Measurements from ENCODE around the gene SLC8A3.

Gene SLC8A3

GRCh38 chr14:70057519-70058136 is 131.1 kb downstream of the SLC8A3 start:
- no peak for TF ChIP-seq CTCF (IDR thresholded peaks at IDR 0.05; ENCODE audit: poor library complexity, severe bottlenecking)
- Histone ChIP-seq H3K9me3 (ENCODE audit: severe bottlenecking) (no peaks in the 10 kb centered on the region), H3K27me3 (ENCODE audit: insufficient read depth, poor library complexity, severe bottlenecking) (peaks cover under 1% of the 10 kb centered on the region), H3K4me3 (ENCODE audit: severe bottlenecking) (no peak overlapping the region), H3K27ac (ENCODE audit: poor library complexity, severe bottlenecking) (no peak overlapping the region), H3K36me3 (ENCODE audit: low read depth) (no peaks in the 10 kb centered on the region), H3K4me1 (ENCODE audit: insufficient read depth, poor library complexity, severe bottlenecking) (peaks cover 8% of the 10 kb centered on the region)
- DNase-seq (ENCODE audit: low spot score) (no peak), ATAC-seq (ENCODE audit: low read depth) (no peak)

- no peak overlapping the region for H3K4me3 ChIP-seq (ENCODE audit: severe bottlenecking)
- H3K36me3 ChIP-seq (ENCODE audit: low read depth) = no peaks in the 10 kb centered on the region
- no peak overlapping the region for H3K27ac ChIP-seq (ENCODE audit: poor library complexity, severe bottlenecking)
- no peaks in the 10 kb centered on the region for H3K4me1 ChIP-seq (ENCODE audit: insufficient read depth, poor library complexity, severe bottlenecking)
- H3K9me3 ChIP-seq (ENCODE audit: severe bottlenecking) = no peaks in the 10 kb centered on the region
- DNase-seq (ENCODE audit: low spot score) (no peak), ATAC-seq (ENCODE audit: low read depth) (no peak)
- no peak for TF ChIP-seq CTCF (IDR thresholded peaks at IDR 0.05; ENCODE audit: poor library complexity, severe bottlenecking)
- H3K27me3 ChIP-seq (ENCODE audit: insufficient read depth, poor library complexity, severe bottlenecking) = peaks cover 6% of the 10 kb centered on the region
These were observed 135.8 kb downstream of the SLC8A3 start for GRCh38 chr14:70052990-70053389.

- TF ChIP-seq CTCF (IDR thresholded peaks at IDR 0.05; ENCODE audit: poor library complexity, severe bottlenecking) = no peak
- ATAC-seq (ENCODE audit: low read depth) (no peak), DNase-seq (ENCODE audit: low spot score) (no peak)
- Histone ChIP-seq H3K9me3 (ENCODE audit: severe bottlenecking) (no peaks in the 10 kb centered on the region), H3K27ac (ENCODE audit: poor library complexity, severe bottlenecking) (no peak overlapping the region), H3K36me3 (ENCODE audit: low read depth) (no peaks in the 10 kb centered on the region), H3K4me1 (ENCODE audit: insufficient read depth, poor library complexity, severe bottlenecking) (no peaks in the 10 kb centered on the region), H3K27me3 (ENCODE audit: insufficient read depth, poor library complexity, severe bottlenecking) (peaks cover 6% of the 10 kb centered on the region), H3K4me3 (ENCODE audit: severe bottlenecking) (no peak overlapping the region)
These were observed 138.6 kb downstream of the SLC8A3 start for GRCh38 chr14:70050136-70050535.

- ATAC-seq (ENCODE audit: low read depth) (no peak), DNase-seq (ENCODE audit: low spot score) (no peak)
- TF ChIP-seq CTCF (IDR thresholded peaks at IDR 0.05; ENCODE audit: poor library complexity, severe bottlenecking) = no peak
- Histone ChIP-seq H3K4me3 (ENCODE audit: severe bottlenecking) (no peak overlapping the region), H3K9me3 (ENCODE audit: severe bottlenecking) (no peaks in the 10 kb centered on the region), H3K27ac (ENCODE audit: poor library complexity, severe bottlenecking) (no peak overlapping the region), H3K36me3 (ENCODE audit: low read depth) (no peaks in the 10 kb centered on the region), H3K4me1 (ENCODE audit: insufficient read depth, poor library complexity, severe bottlenecking) (no peaks in the 10 kb centered on the region), H3K27me3 (ENCODE audit: insufficient read depth, poor library complexity, severe bottlenecking) (peaks cover 6% of the 10 kb centered on the region)
These were observed 139.1 kb downstream of the SLC8A3 start for GRCh38 chr14:70049605-70050004.

GRCh38 chr14:70048313-70048654 is 140.5 kb downstream of the SLC8A3 start:
- Histone ChIP-seq H3K27me3 (ENCODE audit: insufficient read depth, poor library complexity, severe bottlenecking) (peaks cover 6% of the 10 kb centered on the region), H3K27ac (ENCODE audit: poor library complexity, severe bottlenecking) (no peak overlapping the region), H3K4me1 (ENCODE audit: insufficient read depth, poor library complexity, severe bottlenecking) (no peaks in the 10 kb centered on the region), H3K9me3 (ENCODE audit: severe bottlenecking) (no peaks in the 10 kb centered on the region), H3K4me3 (ENCODE audit: severe bottlenecking) (no peak overlapping the region), H3K36me3 (ENCODE audit: low read depth) (no peaks in the 10 kb centered on the region)
- DNase-seq (ENCODE audit: low spot score) (no peak), ATAC-seq (ENCODE audit: low read depth) (no peak)
- no peak for TF ChIP-seq CTCF (IDR thresholded peaks at IDR 0.05; ENCODE audit: poor library complexity, severe bottlenecking)

Data from RWPE2 (cell line).